Smooth muscle cell (in vitro differentiated cells): Measurements from ENCODE around the gene ITGB8. TPM values are rescaled to one million over a fixed set of nuclear protein-coding genes. Genes with fewer than 3 reads are reported as not detected.

Source experiments
- DNase-seq: peaks from one replicate; lab custom pipeline; 2025; ENCODE audit not compliant: unreplicated experiment; lab: John Stamatoyannopoulos, UW
- H2AFZ ChIP-seq: fragments of 200-600 bp; sonication (generic); 2 replicates; pipeline ENCODE4 v1.6.0; 2016; ENCODE audit warnings: antibody characterized with exemption, low read depth, mild to moderate bottlenecking
- H3F3A ChIP-seq: fragments of 200-600 bp; sonication (generic); 2 replicates; pipeline ENCODE4 v1.6.0; 2017; ENCODE audit warnings: antibody characterized with exemption, low read depth
- H3K27ac ChIP-seq: fragments of 200-600 bp; sonication (generic); 2 replicates; pipeline ENCODE4 v1.5.1; 2016; ENCODE audit warnings: low read depth, mild to moderate bottlenecking
- H3K27me3 ChIP-seq: fragments of 200-600 bp; sonication (generic); 2 replicates; pipeline ENCODE4 v1.6.1; 2016; ENCODE audit warnings: low read depth, mild to moderate bottlenecking
- H3K36me3 ChIP-seq: fragments of 200-600 bp; sonication (generic); 2 replicates; pipeline ENCODE4 v1.5.1; 2016; ENCODE audit warnings: low read depth
- H3K4me1 ChIP-seq: fragments of 200-600 bp; sonication (generic); 2 replicates; pipeline ENCODE4 v1.5.1; 2016; ENCODE audit warnings: low read depth
- H3K4me2 ChIP-seq: fragments of 200-600 bp; sonication (generic); 2 replicates; pipeline ENCODE4 v1.6.0; 2016; ENCODE audit warnings: mild to moderate bottlenecking
- H3K4me3 ChIP-seq: fragments of 200-600 bp; sonication (generic); 2 replicates; pipeline ENCODE4 v1.5.1; 2016; ENCODE audit warnings: mild to moderate bottlenecking
- H3K79me2 ChIP-seq: fragments of 200-600 bp; sonication (generic); 2 replicates; pipeline ENCODE4 v1.6.0; 2016; ENCODE audit warnings: low read depth, mild to moderate bottlenecking
- H3K9ac ChIP-seq: fragments of 200-600 bp; sonication (generic); 2 replicates; pipeline ENCODE4 v1.6.0; 2016; ENCODE audit warnings: low read depth
- H3K9me3 ChIP-seq: fragments of 200-600 bp; sonication (generic); replicated peaks from 2 replicates; pipeline ENCODE4 v1.5.1; 2016; ENCODE audit warnings: low read depth
- H4K20me1 ChIP-seq: fragments of 200-600 bp; sonication (generic); 2 replicates; pipeline ENCODE4 v1.6.0; 2016; ENCODE audit warnings: low read depth
- CTCF ChIP-seq: fragments of 200-600 bp; sonication (generic); IDR thresholded peaks from 2 replicates; pipeline ENCODE4 v1.5.1; 2017; ENCODE audit warnings: borderline replicate concordance, mild to moderate bottlenecking, antibody characterized with exemption; ENCODE audit not compliant: insufficient read depth, poor library complexity, severe bottlenecking
- WGBS: methylation state at CpG from one replicate; pipeline ENCODE4 v1.1.7; 2016; ENCODE audit warnings: low lambda C conversion rate; 5-methylcytosine and 5-hydroxymethylcytosine counted together
- polyA plus RNA-seq: library from polyadenylated mRNA; unstranded; fragments of >200 nt; fragmentation: Nextera tagmentation; extraction: Ambion mirVana; gene quantifications from 2 replicates; pipeline ENCODE4 v1.2.1, GENCODE V29; 2016
- total RNA-seq: library from RNA; depleted of rRNA; stranded (reverse); fragments of >200 nt; gene quantifications from 2 replicates; pipeline ENCODE4 v1.2.3, GENCODE V29; 2014

Gene ITGB8
- total and polyA plus RNA-seq, 2 experiments from 2014 or later: 0.38 to 10.2 TPM

- no peaks in the 10 kb centered on the region for H3K9me3 ChIP-seq
- H3K27ac ChIP-seq: peak overlapping the region; percentile 33
- TF ChIP-seq CTCF: no peak
- no peak overlapping the region for H3K9ac ChIP-seq
- no peaks in the 10 kb centered on the region for H3K79me2 ChIP-seq
- H3K4me3 ChIP-seq: no peak overlapping the region
- 67% methylated on average over 1 of the region's 1 CpG for WGBS
- no peaks in the 10 kb centered on the region for H3K36me3 ChIP-seq
- no peak overlapping the region for H2AFZ ChIP-seq
- H3K4me1 ChIP-seq: no peaks in the 10 kb centered on the region
- H3K27me3 ChIP-seq: no peaks in the 10 kb centered on the region
- no peaks in the 10 kb centered on the region for H4K20me1 ChIP-seq
- peaks cover 8% of the 10 kb centered on the region for H3F3A ChIP-seq
- DNase-seq: no peak
- H3K4me2 ChIP-seq: no peak overlapping the region
Measured at GRCh38 chr7:20298486-20298901, 32.2 kb upstream of the ITGB8 start.

GRCh38 chr7:20299145-20299544 lies 31.6 kb upstream of the ITGB8 start:
- no peak for TF ChIP-seq CTCF
- H3F3A ChIP-seq: peaks cover 8% of the 10 kb centered on the region
- peak overlapping the region; percentile 33 for H3K27ac ChIP-seq
- H3K27me3 ChIP-seq: no peaks in the 10 kb centered on the region
- H3K4me1 ChIP-seq: no peaks in the 10 kb centered on the region
- H3K4me3 ChIP-seq: no peak overlapping the region
- H3K9me3 ChIP-seq: no peaks in the 10 kb centered on the region
- no peaks in the 10 kb centered on the region for H4K20me1 ChIP-seq
- H2AFZ ChIP-seq: no peak overlapping the region
- DNase-seq: no peak
- no peaks in the 10 kb centered on the region for H3K79me2 ChIP-seq
- 89% methylated on average over 1 of the region's 1 CpG for WGBS
- no peaks in the 10 kb centered on the region for H3K36me3 ChIP-seq
- H3K4me2 ChIP-seq: peak overlapping the region; percentile 19
- no peak overlapping the region for H3K9ac ChIP-seq

- Histone ChIP-seq H3K9me3 (no peaks in the 10 kb centered on the region), H3K79me2 (no peaks in the 10 kb centered on the region), H4K20me1 (no peaks in the 10 kb centered on the region), H3K4me3 (no peak overlapping the region), H3K9ac (no peak overlapping the region), H3K4me1 (no peaks in the 10 kb centered on the region), H3K4me2 (peak overlapping the region; percentile 66), H3K36me3 (no peaks in the 10 kb centered on the region), H2AFZ (peak overlapping the region; percentile 71), H3F3A (peaks cover 8% of the 10 kb centered on the region), H3K27ac (peak overlapping the region; percentile 79), H3K27me3 (no peaks in the 10 kb centered on the region)
- WGBS: 87% methylated on average over 6 of the region's 6 CpGs
- DNase-seq: no peak
- no peak for TF ChIP-seq CTCF
Measured at GRCh38 chr7:20299647-20300312, 30.9 kb upstream of the ITGB8 start.
